ENCODE results near the gene NOTUM.

GRCh38 chr17:81955756-81956544, 5.0 kb downstream of the NOTUM start:
- TF ChIP-seq CTCF (IDR thresholded peaks at IDR 0.05; ENCODE audit: low read depth, low read length, poor library complexity, severe bottlenecking): no peak
- TF ChIP-seq EZH2phosphoT487 (IDR thresholded peaks at IDR 0.05; ENCODE audit: borderline replicate concordance, low read length): no peak
